Right lung (tissue), 5 donors: ENCODE measurements around the gene ARMC8. TPM values are rescaled to one million over a fixed set of nuclear protein-coding genes. Genes with fewer than 3 reads are reported as not detected.

Source experiments
- DNase-seq, 2 donors: peaks; one replicate each; pipeline ENCODE4 v3.0.0-alpha.2; 2013
- polyA plus RNA-seq, 5 donors: library from polyadenylated mRNA; unstranded; fragments of 120-200 nt; gene quantifications; one replicate each; pipeline versions ENCODE4 v1.2.1 to v1.2.3, GENCODE V29; 2013; ENCODE audit warnings: inconsistent platforms in 1 of 5, low replicate concordance in 1 of 5; ENCODE audit not compliant: insufficient read length in 5 of 5, insufficient read depth in 1 of 5

Gene ARMC8
- polyA plus RNA-seq, 5 donors, result 37.2 to 59.3 (median 50.3) TPM

- no peak for DNase-seq
Observed at GRCh38 chr3:138300647-138301046, 113.5 kb downstream of the ARMC8 start.

DNA sequence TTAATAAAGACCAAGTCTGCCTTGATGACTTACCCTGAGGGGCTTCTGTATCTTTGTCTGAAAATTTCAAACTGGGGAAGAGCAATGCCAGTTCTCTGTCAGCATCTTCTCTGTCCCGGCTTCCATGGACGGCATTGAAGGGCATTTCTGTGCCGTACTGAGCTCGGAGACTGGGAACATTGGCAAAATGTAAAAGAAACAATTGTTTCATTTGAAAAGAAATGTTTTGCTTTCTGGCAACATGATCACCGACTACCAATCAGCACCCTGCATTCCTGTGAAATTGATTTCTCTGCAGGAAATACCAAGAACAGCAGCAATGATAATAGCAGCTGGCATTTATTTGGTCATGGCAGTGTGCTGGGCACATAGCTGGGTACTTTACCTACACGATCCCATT lies 116.4 kb downstream of the ARMC8 start:
- DNase-seq, result no peak

DNA sequence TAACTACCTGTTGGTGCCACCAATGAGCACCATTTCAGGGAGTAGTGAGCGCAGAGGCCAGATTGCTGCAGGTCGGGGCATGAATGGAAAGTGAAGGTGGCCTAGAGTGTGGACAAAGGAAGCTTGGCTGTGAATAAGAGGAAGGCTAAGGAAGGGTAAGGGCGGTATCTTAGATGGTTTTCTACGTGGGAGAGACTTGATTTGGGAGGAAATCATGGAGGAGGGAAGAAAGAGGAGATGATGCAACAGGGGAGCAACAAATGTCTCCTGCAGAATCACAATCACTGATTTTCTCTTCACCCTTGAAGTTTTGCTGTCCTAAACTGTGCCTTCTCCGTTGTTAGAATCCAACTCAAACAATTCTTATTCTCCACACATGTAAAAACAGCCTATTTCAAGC lies 120.8 kb downstream of the ARMC8 start:
- DNase-seq, result no peak

- DNase-seq, result no peak
Observed at GRCh38 chr3:138308783-138309182, 121.7 kb downstream of the ARMC8 start.

DNA sequence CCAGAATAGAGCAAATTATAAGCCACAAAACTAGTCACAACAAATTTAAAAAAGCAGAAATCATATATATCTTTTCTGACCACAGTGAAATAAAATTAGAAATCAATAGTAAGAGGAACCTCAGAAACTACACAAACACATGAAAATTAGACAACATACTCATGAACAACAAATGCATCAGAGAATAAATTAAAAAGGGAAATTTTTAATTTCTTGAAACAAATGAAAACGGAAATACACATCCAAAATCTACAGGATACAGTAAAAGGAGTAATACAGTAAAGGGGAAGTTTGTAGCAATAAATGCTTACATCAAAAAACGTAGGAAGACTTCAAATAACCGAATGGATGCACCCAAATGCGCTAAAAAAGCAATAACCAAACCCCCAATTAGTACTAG lies 123.4 kb downstream of the ARMC8 start:
- DNase-seq, result no peak

DNA sequence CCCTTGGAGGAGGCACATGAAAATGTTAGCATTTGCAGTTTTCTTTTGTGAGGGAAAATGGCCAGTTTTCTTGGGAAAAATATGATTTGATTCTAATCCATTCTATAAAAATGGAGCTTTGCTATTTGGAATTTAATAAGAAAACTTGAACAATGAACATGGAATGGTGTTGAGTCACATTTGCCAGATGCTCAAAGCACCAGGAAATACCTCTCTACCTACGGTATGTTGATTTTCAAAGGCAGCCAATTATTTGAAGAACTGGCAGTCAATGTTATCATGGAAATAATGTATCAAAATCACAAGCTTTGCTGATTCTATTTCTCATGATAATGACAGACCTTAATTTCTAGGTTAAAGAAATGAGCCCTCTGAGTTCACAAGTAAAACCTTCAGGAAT lies 127.7 kb downstream of the ARMC8 start:
- DNase-seq, result no peak

DNA sequence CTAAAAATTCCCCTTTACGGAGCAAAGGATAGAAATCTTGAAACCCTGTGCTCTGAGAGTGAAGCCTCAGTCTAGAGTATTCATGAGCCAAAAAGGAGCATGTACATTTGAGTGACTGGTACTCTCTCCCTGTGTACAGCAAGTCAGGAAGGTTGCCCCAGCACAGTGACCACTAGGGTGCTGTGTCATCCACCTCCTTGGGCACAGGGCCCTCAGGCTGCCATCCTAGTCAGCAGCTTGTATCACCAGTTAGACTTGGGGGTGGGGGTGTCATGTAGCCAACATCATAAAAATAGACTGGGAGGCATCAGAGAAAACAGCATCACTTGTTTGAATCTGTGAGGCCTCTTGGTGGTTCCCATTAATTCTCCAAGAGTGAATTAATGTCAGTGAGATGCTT lies 130.6 kb downstream of the ARMC8 start:
- DNase-seq, result no peak

DNA sequence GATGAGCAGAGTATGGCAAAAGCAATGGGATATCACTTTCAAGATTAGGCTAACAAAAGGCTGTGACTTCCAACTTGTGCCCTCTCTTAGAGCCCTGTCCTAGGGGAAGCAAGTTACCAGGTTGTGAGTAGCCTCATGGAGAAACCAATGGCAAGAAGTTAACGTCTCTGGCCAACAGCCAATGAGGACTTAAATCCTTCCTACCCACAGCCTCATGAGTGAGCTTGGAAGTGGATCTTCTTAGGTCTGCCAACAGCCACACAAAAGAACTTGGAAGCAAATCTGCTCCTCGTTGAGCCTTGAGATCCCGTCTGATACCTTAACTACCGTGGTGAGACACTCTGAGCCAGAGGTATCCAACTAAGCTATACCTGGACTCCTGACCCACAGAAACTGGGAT lies 136.9 kb downstream of the ARMC8 start:
- DNase-seq, result no peak

- no peak for DNase-seq
Observed at GRCh38 chr3:138325990-138326389, 138.9 kb downstream of the ARMC8 start.

- DNase-seq, result no peak
Observed at GRCh38 chr3:138326866-138327595, 139.9 kb downstream of the ARMC8 start.

GRCh38 chr3:138327831-138328230 lies 140.7 kb downstream of the ARMC8 start:
- DNase-seq, result no peak

DNA sequence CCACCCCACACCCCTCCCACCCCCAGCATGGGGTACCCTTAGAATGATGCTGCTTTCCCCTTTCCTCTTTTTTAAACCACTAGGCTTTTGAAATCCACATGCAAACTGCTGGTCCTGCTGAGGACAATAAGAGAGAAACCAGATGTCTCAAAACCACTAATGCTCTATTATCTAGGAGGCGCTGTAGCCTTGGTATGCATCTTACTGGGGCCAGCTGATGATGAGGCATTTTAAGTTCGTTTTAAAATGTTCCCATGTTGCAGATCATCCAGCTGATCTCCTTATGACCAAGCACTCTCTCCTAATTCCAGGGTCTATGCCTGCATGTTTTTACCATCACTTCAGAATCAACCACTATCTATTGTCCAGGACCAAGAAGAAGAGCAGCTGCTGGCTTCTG lies 141.2 kb downstream of the ARMC8 start:
- DNase-seq, result no peak

- DNase-seq, result peak; percentile 72 to 74
Observed at GRCh38 chr3:138329127-138329983, 142.3 kb downstream of the ARMC8 start, which contains the start of gene NME9. Gene NME9, minus strand, starts transcription at chr3:138329851. Its CDS starts 516 bp downstream, at chr3:138329335.

DNA sequence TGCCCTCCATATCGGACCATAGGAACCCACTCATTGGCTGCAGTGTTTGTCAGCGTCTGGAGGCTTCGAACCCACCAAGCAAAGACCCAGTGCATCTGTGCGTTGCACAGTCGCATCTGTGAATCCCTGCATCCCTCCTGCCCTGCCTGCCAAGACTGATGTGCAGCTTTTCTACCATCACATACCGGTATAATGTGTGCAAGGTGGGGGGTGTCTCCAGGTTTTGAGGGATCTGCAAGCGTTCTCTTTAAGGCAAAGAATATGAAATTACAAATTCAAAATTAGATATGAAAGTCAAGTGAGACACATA lies 142.8 kb downstream of the ARMC8 start:
- no peak for DNase-seq

GRCh38 chr3:138331143-138331894 lies 144.2 kb downstream of the ARMC8 start:
- no peak for DNase-seq

GRCh38 chr3:138332472-138333073 lies 145.5 kb downstream of the ARMC8 start:
- DNase-seq, result no peak

GRCh38 chr3:138334608-138335007 lies 147.5 kb downstream of the ARMC8 start:
- no peak for DNase-seq

GRCh38 chr3:138336454-138336999 lies 149.4 kb downstream of the ARMC8 start:
- DNase-seq, result no peak

- DNase-seq, result no peak
Observed at GRCh38 chr3:138338244-138338643, 151.1 kb downstream of the ARMC8 start.

- DNase-seq, result no peak
Observed at GRCh38 chr3:138338811-138339210, 151.7 kb downstream of the ARMC8 start.

GRCh38 chr3:138340511-138340910 lies 153.4 kb downstream of the ARMC8 start:
- DNase-seq, result no peak

- DNase-seq, result no peak
Observed at GRCh38 chr3:138344754-138345153, 157.7 kb downstream of the ARMC8 start.
